Thoracic aorta (tissue), 2 donors: ENCODE results near the gene SGCE. TPM values are rescaled to one million over a fixed set of nuclear protein-coding genes. Genes with fewer than 3 reads are reported as not detected.

ENCODE experiments used
- ATAC-seq: fragments of 150-250 bp; one replicate; pipeline ENCODE4 v1.8.0; 2017; ENCODE audit warnings: low read depth; ENCODE audit not compliant: insufficient number of reproducible peaks, low FRiP score
- DNase-seq: peaks from one replicate; pipeline ENCODE4 v3.0.0-alpha.2; 2020; ENCODE audit warnings: low spot score
- H3K27ac ChIP-seq, 2 donors: fragments of 200-600 bp; sonication (generic); 1 replicate in 1 of 2; 2 replicates in 1 of 2; pipeline ENCODE4 v1.5.1; 2016; ENCODE audit warnings: mild to moderate bottlenecking in 2 of 2, moderate library complexity in 2 of 2
- H3K27me3 ChIP-seq: fragments of 200-600 bp; sonication (generic); replicated peaks from 2 replicates; pipeline ENCODE4 v1.6.0; 2016; ENCODE audit warnings: mild to moderate bottlenecking; ENCODE audit not compliant: insufficient read depth
- H3K36me3 ChIP-seq: fragments of 200-600 bp; sonication (generic); one replicate; pipeline ENCODE4 v1.5.1; 2016
- H3K4me1 ChIP-seq, 2 donors: fragments of 200-600 bp; sonication (generic); 1 replicate in 1 of 2; 2 replicates in 1 of 2; pipeline versions ENCODE4 v1.5.1 to v1.6.0; 2016; ENCODE audit warnings: low read depth in 2 of 2, mild to moderate bottlenecking in 1 of 2; ENCODE audit not compliant: control insufficient read depth in 1 of 2
- H3K4me3 ChIP-seq: fragments of 200-600 bp; sonication (generic); 2 replicates; pipeline ENCODE4 v1.5.1; 2016; ENCODE audit warnings: mild to moderate bottlenecking
- H3K9me3 ChIP-seq: fragments of 200-600 bp; sonication (generic); 2 replicates; pipeline ENCODE4 v1.5.1; 2016
- CTCF ChIP-seq: fragments of 200-600 bp; sonication (generic); IDR thresholded peaks from one replicate; pipeline ENCODE4 v1.5.1; 2019; ENCODE audit warnings: antibody characterized with exemption
- total RNA-seq, 2 donors: library from RNA; depleted of rRNA; stranded (reverse); fragments of >200 nt; gene quantifications; one replicate each; pipeline versions ENCODE4 v1.1.0 to v1.2.3, GENCODE V29; 2016

The SGCE gene
- total RNA-seq, 2 donors from 2014 or later = 106 to 131 TPM

- ATAC-seq (peak; percentile 49), DNase-seq (peak; percentile 79)
- Histone ChIP-seq H3K9me3 (no peaks in the 10 kb centered on the region), H3K4me1 (peaks cover 0 to 5% of the 10 kb centered on the region in 2 donors), H3K27ac (peak overlapping the region in 1 of 2 donors; percentile 37), H3K4me3 (peak overlapping the region; percentile 86), H3K36me3 (no peaks in the 10 kb centered on the region), H3K27me3 (no peaks in the 10 kb centered on the region)
- no peak for TF ChIP-seq CTCF
Measured at GRCh38 chr7:94657771-94658693, 2.1 kb upstream of the SGCE start.

- no peak for TF ChIP-seq CTCF
- peak overlapping the region; percentile 86 for H3K4me3 ChIP-seq
- no peaks in the 10 kb centered on the region for H3K27me3 ChIP-seq
- ATAC-seq (no peak), DNase-seq (no peak)
- no peak overlapping the region for H3K27ac ChIP-seq
- H3K4me1 ChIP-seq = peaks cover 0 to 5% of the 10 kb centered on the region in 2 donors
- H3K36me3 ChIP-seq = no peaks in the 10 kb centered on the region
- no peaks in the 10 kb centered on the region for H3K9me3 ChIP-seq
Measured at GRCh38 chr7:94656925-94657731, 1.2 kb upstream of the SGCE start.

GRCh38 chr7:94656658-94656924 lies 658 bp upstream of the SGCE start:
- no peak for TF ChIP-seq CTCF
- ATAC-seq (no peak), DNase-seq (no peak)
- peak overlapping the region; percentile 86 for H3K4me3 ChIP-seq
- no peaks in the 10 kb centered on the region for H3K9me3 ChIP-seq
- peaks cover 0 to 5% of the 10 kb centered on the region in 2 donors for H3K4me1 ChIP-seq
- no peaks in the 10 kb centered on the region for H3K36me3 ChIP-seq
- peak overlapping the region in 1 of 2 donors; percentile 47 for H3K27ac ChIP-seq
- no peaks in the 10 kb centered on the region for H3K27me3 ChIP-seq

GRCh38 chr7:94655126-94655847 lies 646 bp downstream of the SGCE start:
- no peaks in the 10 kb centered on the region for H3K36me3 ChIP-seq
- peaks cover 0 to 14% of the 10 kb centered on the region in 2 donors for H3K4me1 ChIP-seq
- H3K4me3 ChIP-seq = peak overlapping the region; percentile 86
- ATAC-seq (no peak), DNase-seq (no peak)
- H3K9me3 ChIP-seq = no peaks in the 10 kb centered on the region
- no peaks in the 10 kb centered on the region for H3K27me3 ChIP-seq
- H3K27ac ChIP-seq = peak overlapping the region; percentile 60
- no peak for TF ChIP-seq CTCF

- Histone ChIP-seq H3K27ac (no peak overlapping the region), H3K9me3 (no peaks in the 10 kb centered on the region), H3K27me3 (no peaks in the 10 kb centered on the region), H3K36me3 (no peaks in the 10 kb centered on the region), H3K4me1 (peaks cover 0 to 18% of the 10 kb centered on the region in 2 donors), H3K4me3 (peak overlapping the region; percentile 86)
- no peak for ATAC-seq
- DNase-seq = no peak
- no peak for TF ChIP-seq CTCF
Measured at GRCh38 chr7:94654783-94655125, 1.2 kb downstream of the SGCE start.
